Endothelial cell of umbilical vein (primary cell): Measurements from ENCODE around the gene CCT2. TPM values are rescaled to one million over a fixed set of nuclear protein-coding genes. Genes with fewer than 3 reads are reported as not detected.

Experiments used
- BruUV-seq: library from RNA; stranded (reverse); fragments of 400-500 nt; replicated peaks from 2 replicates; lab custom pipeline; 2021; lab: Mats Ljungman, UMichigan
- CTCF ChIA-PET: fragments of 300-600, 350-600 bp; sonication (Branson Sonifier 250); formaldehyde crosslinking; loops from one replicate; lab custom pipeline; 2021; ENCODE audit warnings: antibody characterized with exemption, inconsistent platforms; lab: Charles Lee
- POLR2A ChIA-PET: fragments of 300-600, 350-600 bp; sonication (Branson Sonifier 250); formaldehyde crosslinking; loops from one replicate; lab custom pipeline; 2021; ENCODE audit warnings: antibody characterized with exemption, inconsistent platforms; lab: Charles Lee
- DNase-seq: peaks from one replicate; pipeline ENCODE4 v3.0.0-alpha.2; 2011; ENCODE audit warnings: low read depth, low spot score
- FAIRE-seq: peaks from 2 replicates; lab custom pipeline; 2011; peaks lifted over from hg19 to GRCh38; lab: Jason Lieb, UNC
- H2AFZ ChIP-seq: 2 replicates; pipeline ENCODE4 v1.6.0; 2012; ENCODE audit warnings: low read depth, low read length, control low read depth, inconsistent platforms
- H3K27ac ChIP-seq: 2 replicates; pipeline ENCODE4 v1.5.1; 2011; ENCODE audit warnings: low read depth, mild to moderate bottlenecking, control low read depth, low read length, moderate library complexity; ENCODE audit not compliant: insufficient read depth
- H3K27me3 ChIP-seq, 2 experiments: 2 replicates each; pipeline versions ENCODE4 v1.6.0 to v1.6.1; 2011; ENCODE audit warnings: low read length in 2 of 2, mixed read lengths in 1 of 2; ENCODE audit not compliant: control insufficient read depth in 2 of 2, insufficient read depth in 2 of 2
- H3K36me3 ChIP-seq, 2 experiments: 2 replicates in 1 of 2; 3 replicates in 1 of 2; pipeline ENCODE4 v1.5.1; 2011; ENCODE audit warnings: low read length in 2 of 2, mild to moderate bottlenecking in 1 of 2, moderate library complexity in 1 of 2; ENCODE audit not compliant: control insufficient read depth in 2 of 2, insufficient read depth in 2 of 2; ENCODE audit errors: extremely low read depth in 1 of 2
- H3K4me1 ChIP-seq: 3 replicates; pipeline ENCODE4 v1.5.1; 2011; ENCODE audit warnings: mild to moderate bottlenecking, low read length; ENCODE audit not compliant: control insufficient read depth, insufficient read depth; ENCODE audit errors: extremely low read depth
- H3K4me2 ChIP-seq: 2 replicates; pipeline ENCODE4 v1.6.1; 2011; ENCODE audit warnings: low read length, control low read depth, mixed read lengths; ENCODE audit not compliant: insufficient read depth
- H3K4me3 ChIP-seq, 3 experiments: fragments of 200-600 bp in 1 of 3; sonication (generic), shearing (Covaris generic) in 1 of 3; replicated peaks in 1 of 3; 2 replicates each; pipeline ENCODE4 v1.5.1; 2011 to 2016; ENCODE audit warnings: control low read depth in 3 of 3, low read length in 3 of 3, mild to moderate bottlenecking in 2 of 3, inconsistent platforms in 1 of 3, low read depth in 1 of 3, moderate library complexity in 1 of 3; ENCODE audit not compliant: insufficient read depth in 1 of 3
- H3K79me2 ChIP-seq: 2 replicates; pipeline ENCODE4 v1.6.0; 2012; ENCODE audit warnings: low read length, inconsistent platforms; ENCODE audit not compliant: control insufficient read depth, insufficient read depth
- H3K9ac ChIP-seq: replicated peaks from 2 replicates; pipeline ENCODE3; 2011; ENCODE audit warnings: low read length, control low read depth; ENCODE audit not compliant: insufficient read depth; ENCODE audit errors: extremely low read depth
- H3K9me1 ChIP-seq: replicated peaks from 3 replicates; pipeline ENCODE4 v1.6.0; 2011; ENCODE audit warnings: mild to moderate bottlenecking, low read length; ENCODE audit not compliant: control insufficient read depth, insufficient read depth; ENCODE audit errors: extremely low read depth
- H3K9me3 ChIP-seq: replicated peaks from 2 replicates; pipeline ENCODE4 v1.5.1; 2012; ENCODE audit warnings: low read length, inconsistent platforms; ENCODE audit not compliant: control insufficient read depth, insufficient read depth
- H4K20me1 ChIP-seq: replicated peaks from 2 replicates; pipeline ENCODE3; 2011; ENCODE audit warnings: mild to moderate bottlenecking, low read length; ENCODE audit not compliant: control insufficient read depth, insufficient read depth; ENCODE audit errors: extremely low read depth
- EZH2 ChIP-seq: IDR thresholded peaks from 2 replicates; pipeline ENCODE4 v1.6.1; 2012; ENCODE audit warnings: borderline replicate concordance, low read depth, mild to moderate bottlenecking, moderate library complexity, low read length, inconsistent platforms; ENCODE audit not compliant: severe bottlenecking
- FOS ChIP-seq: IDR thresholded peaks from 2 replicates; pipeline ENCODE4 v1.6.1; 2011; ENCODE audit warnings: mild to moderate bottlenecking, low read length, moderate library complexity, borderline replicate concordance; ENCODE audit not compliant: insufficient read depth
- GATA2 ChIP-seq: IDR thresholded peaks from 2 replicates; pipeline ENCODE4 v1.7.0; 2011; ENCODE audit warnings: low read depth, mild to moderate bottlenecking, moderate library complexity, mixed read lengths, low read length; ENCODE audit not compliant: insufficient read length, insufficient read depth
- JUN ChIP-seq: IDR thresholded peaks from 2 replicates; pipeline ENCODE4 v1.6.1; 2011; ENCODE audit warnings: borderline replicate concordance, low read depth; ENCODE audit not compliant: insufficient read length, insufficient read depth
- MYC ChIP-seq: IDR thresholded peaks from one replicate; pipeline ENCODE4 v1.6.1; 2011; ENCODE audit warnings: mild to moderate bottlenecking, low read depth, low read length
- POLR2A ChIP-seq: IDR thresholded peaks from 2 replicates; pipeline ENCODE4 v1.6.1; 2012; ENCODE audit warnings: low read depth, mild to moderate bottlenecking, control low read depth, low read length
- POLR2AphosphoS5 ChIP-seq: IDR thresholded peaks from 2 replicates; pipeline ENCODE4 v1.6.1; 2012; ENCODE audit warnings: low read depth, mild to moderate bottlenecking, control low read depth, low read length, moderate library complexity; ENCODE audit not compliant: insufficient read depth
- dilution Hi-C: fragments of 300-500 bp; cut with MboI; formaldehyde crosslinking; loops from one replicate; pipeline ENCODE4 v1.15.0; 2019; ENCODE audit warnings: low sequenced_read_pairs; ENCODE audit not compliant: extremely low pct_ligation_motif_present
- intact Hi-C: fragments of 100-400 bp; cut with micrococcal nuclease; formaldehyde crosslinking; loops from one replicate; pipeline ENCODE4 v1.10.0; 2022
- polyA plus RNA-seq, 4 experiments: library from polyadenylated mRNA; depleted of rRNA in 3 of 4; stranded (reverse) in 3 of 4; unstranded in 1 of 4; fragments of >200 nt; gene quantifications; 2 replicates each; pipeline versions ENCODE4 v1.2.1 to v1.2.3, GENCODE V29; 2011 to 2012; ENCODE audit warnings: missing spikeins in 1 of 4
- total RNA-seq: library from RNA; stranded (reverse); gene quantifications from 2 replicates; pipeline ENCODE4 v1.2.3, GENCODE V29; 2021
- TF ChIP-seq, protein P1 (sequence below): IDR thresholded peaks from 2 replicates; pipeline ENCODE4 v1.6.1; 2011; ENCODE audit not compliant: insufficient read depth, insufficient read length
- TF ChIP-seq, protein P2 (sequence below), 2 donors: IDR thresholded peaks; 1 replicate in 1 of 2; 2 replicates in 1 of 2; pipeline ENCODE4 v1.5.1; 2011; ENCODE audit warnings: low read length in 2 of 2, mild to moderate bottlenecking in 2 of 2, moderate library complexity in 2 of 2, control low read depth in 1 of 2, inconsistent platforms in 1 of 2, low read depth in 1 of 2; ENCODE audit not compliant: insufficient read depth in 1 of 2; ENCODE audit errors: extremely low read depth in 1 of 2

The CCT2 gene
- total and polyA plus RNA-seq, 2 donors (not counting 3 experiments of a cell fraction or from before 2014, with no cell fraction given) = 138 to 245 TPM

DNA sequence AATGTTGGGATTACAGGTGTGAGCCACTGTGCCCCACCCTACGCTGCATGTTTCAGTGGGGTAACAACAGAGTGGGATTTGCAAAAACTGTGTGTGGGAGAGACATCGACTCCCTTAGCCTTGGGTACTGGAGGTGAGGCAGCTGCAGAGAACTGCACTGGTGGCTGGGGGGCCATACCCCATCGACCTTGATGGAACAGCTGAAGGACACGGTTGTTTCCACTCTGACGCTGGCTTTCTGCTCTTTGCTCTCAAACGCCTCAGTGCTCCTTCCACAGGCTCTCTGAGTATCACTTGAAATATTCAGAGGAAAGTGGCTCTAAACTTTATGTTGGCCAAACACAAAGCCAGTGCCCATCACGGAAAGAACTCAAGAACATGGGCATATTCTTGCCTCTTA, 56.3 kb downstream of the CCT2 start:
- no peaks in the 10 kb centered on the region for H3K9me1 ChIP-seq
- FAIRE-seq (no peak), DNase-seq (no peak)
- H3K4me3 ChIP-seq = no peak overlapping the region
- H2AFZ ChIP-seq = no peak overlapping the region
- ChIA-PET CTCF (interaction anchor here (3.8 to 6.7 kb wide), 3 partner anchors 9 to 284 kb away, joined by 24 to 133 read pairs (median 37); no protein-coding TSS in a partner anchor), POLR2A (no interaction called here)
- H3K27me3 ChIP-seq = no peaks in the 10 kb centered on the region
- no peaks in the 10 kb centered on the region for H3K79me2 ChIP-seq
- no TSS peak for BruUV-seq
- H4K20me1 ChIP-seq = no peaks in the 10 kb centered on the region
- H3K9me3 ChIP-seq = no peaks in the 10 kb centered on the region
- no peak overlapping the region for H3K27ac ChIP-seq
- intact Hi-C loops = no loop called here
- H3K36me3 ChIP-seq = no peaks in the 10 kb centered on the region
- H3K9ac ChIP-seq = no peak overlapping the region
- no peak for TF ChIP-seq FOS
- dilution Hi-C loops = no loop called here
- no peak overlapping the region for H3K4me2 ChIP-seq
- no peaks in the 10 kb centered on the region for H3K4me1 ChIP-seq

DNA sequence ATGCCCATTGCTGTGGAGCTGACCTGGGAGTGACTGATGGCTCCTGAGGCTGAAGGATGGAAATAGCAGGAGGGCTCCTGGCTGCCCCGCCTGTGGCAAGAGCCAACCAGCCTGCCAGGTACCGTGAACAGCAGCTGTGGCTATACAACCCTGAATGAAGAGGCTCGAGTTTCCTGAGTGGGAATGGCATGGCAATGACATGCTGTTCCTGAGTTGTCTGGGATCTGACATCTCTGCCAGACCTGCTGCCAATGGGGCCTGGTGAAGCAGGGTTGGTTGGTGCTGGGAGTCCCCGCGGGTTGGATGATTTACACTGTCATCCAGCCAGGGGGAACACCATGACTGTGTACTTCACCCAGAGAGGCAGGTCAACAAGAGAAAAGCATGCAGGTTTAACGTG, 57.3 kb downstream of the CCT2 start:
- Histone ChIP-seq H3K79me2 (no peaks in the 10 kb centered on the region), H3K4me2 (no peak overlapping the region), H3K4me1 (no peaks in the 10 kb centered on the region), H3K9me1 (no peaks in the 10 kb centered on the region), H3K4me3 (no peak overlapping the region), H3K27me3 (no peaks in the 10 kb centered on the region), H3K9ac (no peak overlapping the region), H3K9me3 (no peaks in the 10 kb centered on the region), H4K20me1 (no peaks in the 10 kb centered on the region), H3K36me3 (no peaks in the 10 kb centered on the region), H3K27ac (no peak overlapping the region), H2AFZ (no peak overlapping the region)
- intact Hi-C loops = no loop called here
- no peak for TF ChIP-seq GATA2
- TF ChIP-seq, protein P1, sequence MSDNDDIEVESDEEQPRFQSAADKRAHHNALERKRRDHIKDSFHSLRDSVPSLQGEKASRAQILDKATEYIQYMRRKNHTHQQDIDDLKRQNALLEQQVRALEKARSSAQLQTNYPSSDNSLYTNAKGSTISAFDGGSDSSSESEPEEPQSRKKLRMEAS = no peak
- no peak for TF ChIP-seq JUN
- no peak for TF ChIP-seq POLR2AphosphoS5
- TF ChIP-seq EZH2 = no peak
- no peak for TF ChIP-seq MYC
- no peak for TF ChIP-seq POLR2A
- TF ChIP-seq FOS = no peak
- TF ChIP-seq, protein P2, sequence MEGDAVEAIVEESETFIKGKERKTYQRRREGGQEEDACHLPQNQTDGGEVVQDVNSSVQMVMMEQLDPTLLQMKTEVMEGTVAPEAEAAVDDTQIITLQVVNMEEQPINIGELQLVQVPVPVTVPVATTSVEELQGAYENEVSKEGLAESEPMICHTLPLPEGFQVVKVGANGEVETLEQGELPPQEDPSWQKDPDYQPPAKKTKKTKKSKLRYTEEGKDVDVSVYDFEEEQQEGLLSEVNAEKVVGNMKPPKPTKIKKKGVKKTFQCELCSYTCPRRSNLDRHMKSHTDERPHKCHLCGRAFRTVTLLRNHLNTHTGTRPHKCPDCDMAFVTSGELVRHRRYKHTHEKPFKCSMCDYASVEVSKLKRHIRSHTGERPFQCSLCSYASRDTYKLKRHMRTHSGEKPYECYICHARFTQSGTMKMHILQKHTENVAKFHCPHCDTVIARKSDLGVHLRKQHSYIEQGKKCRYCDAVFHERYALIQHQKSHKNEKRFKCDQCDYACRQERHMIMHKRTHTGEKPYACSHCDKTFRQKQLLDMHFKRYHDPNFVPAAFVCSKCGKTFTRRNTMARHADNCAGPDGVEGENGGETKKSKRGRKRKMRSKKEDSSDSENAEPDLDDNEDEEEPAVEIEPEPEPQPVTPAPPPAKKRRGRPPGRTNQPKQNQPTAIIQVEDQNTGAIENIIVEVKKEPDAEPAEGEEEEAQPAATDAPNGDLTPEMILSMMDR (IDR thresholded peaks at IDR 0.05; ENCODE audit: extremely low read depth in 1 of 2, insufficient read depth in 1 of 2, low read depth in 1 of 2, low read length in 2 of 2) = no peak
- FAIRE-seq (no peak), DNase-seq (no peak)
- ChIA-PET POLR2A (no interaction called here), CTCF (interaction anchor here (4.7 to 6.7 kb wide), 2 partner anchors 254 to 285 kb away, joined by 37 to 133 read pairs; no protein-coding TSS in a partner anchor)
- dilution Hi-C loops = no loop called here
- no TSS peak for BruUV-seq
